GM19043 (cell line): ENCODE data around the gene ACP2.
A peak's percentile ranks its signal among the peaks of the same experiment; 100 is the strongest.

ENCODE experiments used
- ATAC-seq: cut with Tn5 transposase; IDR thresholded peaks from one replicate; pipeline ENCODE4 v1.9.1; 2021; ENCODE audit warnings: low read depth; ENCODE audit not compliant: unreplicated experiment

Gene ACP2

GRCh38 chr11:47269002-47269828, 20.6 kb upstream of the ACP2 start:
- peak; percentile 45 for ATAC-seq

GRCh38 chr11:47268448-47269001, 19.9 kb upstream of the ACP2 start:
- no peak for ATAC-seq

DNA sequence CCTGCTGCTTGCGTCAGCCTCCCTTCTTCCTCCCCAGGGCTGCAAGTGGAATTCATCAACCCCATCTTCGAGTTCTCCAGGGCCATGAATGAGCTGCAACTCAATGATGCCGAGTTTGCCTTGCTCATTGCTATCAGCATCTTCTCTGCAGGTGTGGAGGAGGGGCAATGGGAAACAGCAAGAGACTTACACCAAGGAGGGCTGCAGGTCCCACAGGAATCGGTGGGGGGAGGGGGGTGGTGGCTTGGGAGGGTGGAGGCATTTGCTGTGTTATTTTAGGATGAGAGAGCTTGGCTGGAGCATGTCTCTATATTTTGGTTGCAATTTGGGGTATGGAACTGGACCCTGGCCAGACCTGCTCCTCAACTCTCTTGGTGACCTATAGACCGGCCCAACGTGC, 19.3 kb upstream of the ACP2 start:
- no peak for ATAC-seq

- ATAC-seq, result no peak
Observed at GRCh38 chr11:47264521-47264920, 15.9 kb upstream of the ACP2 start.

DNA sequence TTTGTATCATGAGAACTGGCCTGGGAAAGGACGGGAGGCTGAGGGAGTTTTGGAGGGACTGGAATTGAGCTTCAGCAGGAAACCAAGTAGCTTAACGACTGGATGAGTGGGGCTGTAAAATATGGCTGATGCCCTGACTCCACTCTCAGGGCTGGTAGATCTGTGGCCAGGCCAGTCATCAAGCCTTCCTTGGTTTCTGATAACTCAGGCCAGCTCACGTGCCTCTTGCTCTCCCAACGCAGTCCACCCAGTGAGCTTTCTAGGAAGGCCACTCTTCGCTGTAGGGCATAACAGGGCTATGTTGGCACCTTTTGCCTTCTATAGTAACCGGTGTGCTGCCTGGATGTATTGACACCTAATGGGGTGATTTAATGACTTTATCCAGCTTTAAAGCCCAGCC, 15.5 kb upstream of the ACP2 start:
- no peak for ATAC-seq

DNA sequence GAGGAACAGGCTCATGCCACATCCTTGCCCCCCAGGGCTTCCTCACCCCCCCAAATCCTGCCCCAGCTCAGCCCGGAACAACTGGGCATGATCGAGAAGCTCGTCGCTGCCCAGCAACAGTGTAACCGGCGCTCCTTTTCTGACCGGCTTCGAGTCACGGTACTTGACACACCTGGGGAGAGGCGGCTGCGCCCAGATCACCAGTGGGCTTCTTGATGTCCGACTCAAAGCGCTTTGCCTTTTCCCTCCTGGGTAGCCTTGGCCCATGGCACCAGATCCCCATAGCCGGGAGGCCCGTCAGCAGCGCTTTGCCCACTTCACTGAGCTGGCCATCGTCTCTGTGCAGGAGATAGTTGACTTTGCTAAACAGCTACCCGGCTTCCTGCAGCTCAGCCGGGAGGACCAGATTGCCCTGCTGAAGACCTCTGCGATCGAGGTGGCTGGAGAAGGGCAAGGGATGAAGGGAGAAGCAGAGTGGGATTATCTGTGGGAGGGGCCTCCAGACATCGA, 12.7 kb upstream of the ACP2 start:
- no peak for ATAC-seq

GRCh38 chr11:47260366-47260765, 11.8 kb upstream of the ACP2 start:
- ATAC-seq, result no peak

DNA sequence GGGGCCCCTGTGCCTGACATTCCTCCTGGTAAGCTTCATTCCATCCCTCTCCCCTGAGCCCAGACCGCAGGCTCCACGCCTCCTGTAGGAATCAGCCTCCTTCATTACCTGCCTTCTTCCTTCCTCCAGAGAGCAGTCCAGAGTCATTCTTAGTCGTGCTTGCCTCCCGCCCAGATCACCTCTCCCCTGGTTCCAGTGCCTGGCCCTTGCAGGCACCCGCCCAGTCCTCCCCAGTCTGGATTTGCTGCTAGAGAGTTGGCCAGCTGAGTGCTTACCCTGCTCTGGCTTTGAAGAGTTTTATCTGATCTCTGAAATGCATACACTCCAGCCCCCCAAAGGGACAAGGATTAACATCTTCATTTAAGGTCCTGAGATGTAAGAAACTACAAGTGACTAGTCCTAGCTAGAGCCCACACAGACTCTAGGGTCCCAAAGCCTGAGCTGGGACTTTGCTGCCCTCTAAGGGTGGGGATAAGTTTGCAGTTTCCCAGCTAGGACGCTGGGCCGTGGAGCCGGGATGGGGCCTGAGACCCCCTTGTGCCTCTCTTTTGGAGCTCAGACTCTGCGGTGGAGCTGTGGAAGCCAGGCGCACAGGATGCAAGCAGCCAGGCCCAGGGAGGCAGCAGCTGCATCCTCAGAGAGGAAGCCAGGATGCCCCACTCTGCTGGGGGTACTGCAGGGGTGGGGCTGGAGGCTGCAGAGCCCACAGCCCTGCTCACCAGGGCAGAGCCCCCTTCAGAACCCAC, 10.8 kb upstream of the ACP2 start:
- ATAC-seq, result no peak

DNA sequence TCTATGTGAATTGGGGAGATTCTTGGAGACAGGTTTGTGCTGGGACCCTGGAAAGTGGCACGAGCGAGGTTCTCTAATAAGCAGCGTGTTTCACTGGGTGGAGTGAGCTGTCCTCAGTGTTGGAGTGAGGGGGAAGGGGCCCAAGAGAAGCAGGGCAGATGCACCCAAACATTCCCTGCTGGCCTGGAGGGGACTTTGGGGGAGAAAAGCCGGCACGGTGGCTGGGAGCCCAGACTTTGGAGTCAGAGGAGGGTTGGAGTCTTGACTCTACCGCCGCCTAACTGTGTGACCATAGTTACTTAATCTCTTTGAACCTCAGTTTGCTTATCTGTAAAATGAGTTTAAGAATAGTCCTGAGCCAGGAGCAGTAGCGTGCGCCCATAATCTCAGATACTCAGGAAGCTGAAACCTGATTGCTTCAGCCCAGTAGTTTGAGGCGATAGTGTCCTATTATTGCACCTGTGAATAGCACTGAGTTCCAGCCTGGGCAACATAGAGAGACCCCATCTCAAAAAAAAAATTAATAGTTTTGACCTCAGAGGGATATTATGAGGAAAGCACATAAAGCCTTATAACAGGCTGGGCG, 9.8 kb upstream of the ACP2 start:
- ATAC-seq, result no peak

GRCh38 chr11:47257517-47258316, 9.1 kb upstream of the ACP2 start, which contains the start of gene NR1H3:
Gene NR1H3, plus strand, starts transcription at chr11:47257996. Its CDS starts 1,221 bp downstream, at chr11:47259217.
- no peak for ATAC-seq

DNA sequence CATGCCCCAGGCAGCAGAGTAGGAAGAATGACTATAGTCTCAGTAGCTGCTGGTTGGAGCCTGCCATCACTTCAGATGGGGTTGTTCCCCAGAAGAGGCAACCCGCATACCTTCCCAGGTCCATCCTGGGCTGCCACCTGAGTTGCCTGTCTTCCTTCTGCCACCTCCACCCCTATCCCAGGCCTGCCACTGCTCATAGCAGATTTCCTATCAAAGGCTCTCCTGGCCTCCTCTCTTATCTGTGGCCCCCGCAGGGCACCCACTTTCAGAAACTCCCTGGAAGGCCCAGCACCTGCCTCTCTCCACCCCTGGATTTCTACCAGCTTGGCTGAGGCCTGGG, 8.5 kb upstream of the ACP2 start:
- no peak for ATAC-seq

GRCh38 chr11:47256374-47256773, 7.8 kb upstream of the ACP2 start:
- ATAC-seq, result no peak

DNA sequence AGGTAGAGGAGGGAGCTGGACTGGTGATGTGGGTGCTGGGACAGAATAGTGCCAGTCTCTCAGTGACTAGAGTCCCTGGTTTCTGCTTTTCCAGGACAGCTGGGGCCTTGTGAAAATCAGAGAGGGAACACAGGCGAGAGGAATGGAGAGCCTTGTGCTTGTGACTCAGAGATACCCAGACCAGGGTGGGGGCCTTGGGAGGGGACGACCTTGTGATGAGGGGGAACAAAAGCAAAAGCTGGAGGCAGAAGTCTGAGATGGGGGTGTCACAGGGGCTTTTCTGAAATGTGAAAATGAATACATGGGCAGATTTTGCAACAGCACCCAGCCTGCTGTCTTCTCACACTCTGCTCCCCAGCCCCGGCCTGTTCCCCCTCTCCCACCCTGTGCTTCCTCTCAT, 5.8 kb upstream of the ACP2 start:
- no peak for ATAC-seq

- ATAC-seq, result no peak
Observed at GRCh38 chr11:47253660-47254059, 5.0 kb upstream of the ACP2 start.

DNA sequence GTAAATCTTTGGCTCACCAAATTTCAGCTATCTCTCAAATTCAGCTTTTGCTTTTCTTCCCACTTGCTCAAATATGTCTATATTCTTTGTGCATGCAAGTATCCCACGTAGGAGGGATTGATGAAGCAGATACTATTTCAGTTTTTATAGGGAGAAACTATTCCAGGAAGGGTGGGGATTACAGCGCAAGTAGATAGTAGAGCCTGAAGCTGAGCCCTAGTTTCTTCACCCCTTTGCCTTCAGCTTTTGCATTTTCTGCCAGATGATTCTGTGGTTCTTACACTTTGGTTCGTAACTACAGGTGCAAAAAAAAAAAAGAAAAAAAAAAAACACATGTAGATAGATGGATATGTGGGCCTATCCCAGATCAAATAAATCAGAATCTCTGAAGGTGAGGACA, 3.1 kb upstream of the ACP2 start:
- no peak for ATAC-seq

GRCh38 chr11:47249378-47249715, 733 bp upstream of the ACP2 start:
- no peak for ATAC-seq

DNA sequence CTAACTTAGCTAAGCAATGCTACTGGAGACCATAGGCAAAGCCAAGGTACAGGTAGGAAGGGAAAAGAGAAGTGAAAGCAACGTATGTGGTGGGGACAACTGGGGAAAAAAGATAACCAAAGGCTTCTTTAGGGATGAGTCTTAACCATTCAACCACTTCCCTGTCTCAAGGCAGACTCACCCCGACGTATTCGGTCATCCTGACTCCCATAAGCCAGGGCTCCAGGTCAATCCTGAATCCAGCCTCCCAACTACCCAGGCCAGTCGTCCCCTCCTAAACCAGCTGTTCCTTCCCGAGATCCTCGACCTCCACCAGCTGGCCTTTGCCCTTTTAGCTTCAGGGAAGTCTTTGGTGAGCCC, 330 bp downstream of the ACP2 start:
- peak; percentile 12 for ATAC-seq

- ATAC-seq, result no peak
Observed at GRCh38 chr11:47247502-47247901, 1.1 kb downstream of the ACP2 start.

DNA sequence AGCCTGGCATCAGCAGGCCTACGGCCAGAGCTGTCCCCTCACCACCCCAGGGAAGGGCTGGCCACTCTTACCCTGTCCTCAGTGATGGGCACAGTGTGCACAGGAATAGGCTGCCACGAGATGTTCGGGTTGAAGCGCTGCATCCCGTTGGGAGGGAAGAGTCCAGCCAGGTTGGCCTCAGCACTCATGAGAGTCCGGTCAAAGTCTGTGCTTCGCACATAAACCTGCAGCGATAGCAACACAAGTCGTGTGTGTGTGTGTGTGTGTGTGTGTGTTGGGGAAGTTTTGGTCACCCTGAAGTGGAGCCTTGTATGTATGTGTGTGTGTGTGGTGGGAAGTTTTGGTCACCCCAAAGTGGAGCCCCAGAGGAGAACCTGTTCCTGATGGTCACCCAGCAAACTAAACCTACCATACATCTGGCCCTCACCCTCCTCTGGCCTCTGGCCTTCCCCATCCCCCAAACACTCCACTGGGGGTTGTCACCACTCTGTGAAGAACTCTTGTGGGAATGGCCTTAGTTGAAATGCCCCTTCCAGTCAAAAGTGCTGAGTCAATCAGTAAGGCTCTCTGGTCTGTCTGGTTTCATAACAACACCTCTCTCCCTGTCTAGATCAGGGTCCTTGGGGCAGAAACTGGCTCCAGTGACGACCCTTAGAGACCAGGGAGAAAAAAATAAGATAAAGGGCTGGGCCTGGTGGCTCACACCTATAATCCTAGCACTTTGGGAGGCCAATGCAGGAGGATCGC, 2.8 kb downstream of the ACP2 start:
- ATAC-seq, result no peak
